Activated naive CD8-positive, alpha-beta T cell treated with anti-CD3 and anti-CD28 coated beads for 36 hours (primary cell): ENCODE measurements around the gene AIRE. TPM values are rescaled to one million over a fixed set of nuclear protein-coding genes. Genes with fewer than 3 reads are reported as not detected.
A peak's percentile ranks its signal among the peaks of the same experiment; 100 is the strongest.
"Not testable (repeated sequence)": the region's sequence is repeated elsewhere in the genome, so short reads cannot be mapped to it uniquely, and the experiment has no call there.

Experiments
- DNase-seq: peaks from one replicate; pipeline ENCODE4 v3.0.0; 2021
- H3K27ac Mint-ChIP-seq: one replicate; pipeline ENCODE4 v1.8.0; 2022; ENCODE audit warnings: mild to moderate bottlenecking, moderate library complexity, mixed read lengths
- H3K27me3 Mint-ChIP-seq: one replicate; pipeline ENCODE4 v1.8.0; 2022; ENCODE audit warnings: mild to moderate bottlenecking, mixed read lengths
- H3K36me3 Mint-ChIP-seq: one replicate; pipeline ENCODE4 v1.8.0; 2021; ENCODE audit warnings: mild to moderate bottlenecking, mixed read lengths
- H3K4me1 Mint-ChIP-seq: one replicate; pipeline ENCODE4 v1.8.0; 2021; ENCODE audit warnings: mixed read lengths
- H3K4me3 Mint-ChIP-seq: one replicate; pipeline ENCODE4 v1.8.0; 2022; ENCODE audit warnings: mild to moderate bottlenecking, moderate library complexity, mixed read lengths
- H3K9me3 Mint-ChIP-seq: one replicate; pipeline ENCODE4 v1.8.0; 2022; ENCODE audit warnings: mixed read lengths
- total RNA-seq, 2 experiments: library from RNA; stranded (reverse); gene quantifications; one replicate each; pipeline ENCODE4 v1.2.3, GENCODE V29; 2021

Gene AIRE
- total RNA-seq, 2 experiments from 2014 or later = not detected

- Mint-ChIP-seq H3K4me3 (no peak overlapping the region), H3K27me3 (no peaks in the 10 kb centered on the region), H3K9me3 (no peaks in the 10 kb centered on the region), H3K4me1 (peaks cover 21% of the 10 kb centered on the region), H3K36me3 (no peaks in the 10 kb centered on the region), H3K27ac (no peak overlapping the region)
- no peak for DNase-seq
Observed at GRCh38 chr21:44294391-44295162, 8.9 kb downstream of the AIRE start.

- H3K36me3 Mint-ChIP-seq = no peaks in the 10 kb centered on the region
- no peaks in the 10 kb centered on the region for H3K9me3 Mint-ChIP-seq
- peaks cover 21% of the 10 kb centered on the region for H3K4me1 Mint-ChIP-seq
- no peaks in the 10 kb centered on the region for H3K27me3 Mint-ChIP-seq
- no peak overlapping the region for H3K27ac Mint-ChIP-seq
- no peak overlapping the region for H3K4me3 Mint-ChIP-seq
- no peak for DNase-seq
Observed at GRCh38 chr21:44295163-44295573, 9.5 kb downstream of the AIRE start.

DNA sequence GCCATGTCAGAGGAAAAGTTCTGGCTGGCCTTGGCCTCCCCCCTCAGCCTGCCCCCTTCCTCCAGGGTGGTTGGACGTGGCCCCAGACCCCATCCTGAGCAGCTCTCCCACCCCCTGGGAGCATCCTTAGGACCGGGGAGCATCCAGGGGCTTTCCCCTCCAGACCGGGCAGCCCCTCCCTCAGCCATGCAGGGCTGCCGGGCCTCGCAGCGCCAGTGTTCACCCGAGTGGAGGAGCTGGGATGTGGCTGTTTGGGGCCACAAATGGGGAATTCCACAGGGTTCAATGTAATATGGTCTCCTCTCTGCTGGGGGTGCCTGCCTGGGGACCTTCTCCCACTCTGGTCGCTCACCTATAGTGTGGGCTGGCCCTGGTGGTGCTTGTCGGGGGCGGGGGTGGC, 10.0 kb downstream of the AIRE start:
- no peaks in the 10 kb centered on the region for H3K27me3 Mint-ChIP-seq
- peaks cover 21% of the 10 kb centered on the region for H3K4me1 Mint-ChIP-seq
- H3K4me3 Mint-ChIP-seq = no peak overlapping the region
- H3K9me3 Mint-ChIP-seq = no peaks in the 10 kb centered on the region
- no peak overlapping the region for H3K27ac Mint-ChIP-seq
- no peak for DNase-seq
- no peaks in the 10 kb centered on the region for H3K36me3 Mint-ChIP-seq

GRCh38 chr21:44296103-44296519, 10.4 kb downstream of the AIRE start:
- peaks cover 3% of the 10 kb centered on the region for H3K36me3 Mint-ChIP-seq
- H3K9me3 Mint-ChIP-seq = no peaks in the 10 kb centered on the region
- H3K4me3 Mint-ChIP-seq = no peak overlapping the region
- no peak for DNase-seq
- H3K27me3 Mint-ChIP-seq = no peaks in the 10 kb centered on the region
- H3K27ac Mint-ChIP-seq = no peak overlapping the region
- H3K4me1 Mint-ChIP-seq = peaks cover 21% of the 10 kb centered on the region

GRCh38 chr21:44296916-44297315, 11.2 kb downstream of the AIRE start:
- Mint-ChIP-seq H3K36me3 (peaks cover 3% of the 10 kb centered on the region), H3K9me3 (no peaks in the 10 kb centered on the region), H3K27me3 (no peaks in the 10 kb centered on the region), H3K4me3 (no peak overlapping the region), H3K27ac (no peak overlapping the region), H3K4me1 (peaks cover 25% of the 10 kb centered on the region)
- no peak for DNase-seq

DNA sequence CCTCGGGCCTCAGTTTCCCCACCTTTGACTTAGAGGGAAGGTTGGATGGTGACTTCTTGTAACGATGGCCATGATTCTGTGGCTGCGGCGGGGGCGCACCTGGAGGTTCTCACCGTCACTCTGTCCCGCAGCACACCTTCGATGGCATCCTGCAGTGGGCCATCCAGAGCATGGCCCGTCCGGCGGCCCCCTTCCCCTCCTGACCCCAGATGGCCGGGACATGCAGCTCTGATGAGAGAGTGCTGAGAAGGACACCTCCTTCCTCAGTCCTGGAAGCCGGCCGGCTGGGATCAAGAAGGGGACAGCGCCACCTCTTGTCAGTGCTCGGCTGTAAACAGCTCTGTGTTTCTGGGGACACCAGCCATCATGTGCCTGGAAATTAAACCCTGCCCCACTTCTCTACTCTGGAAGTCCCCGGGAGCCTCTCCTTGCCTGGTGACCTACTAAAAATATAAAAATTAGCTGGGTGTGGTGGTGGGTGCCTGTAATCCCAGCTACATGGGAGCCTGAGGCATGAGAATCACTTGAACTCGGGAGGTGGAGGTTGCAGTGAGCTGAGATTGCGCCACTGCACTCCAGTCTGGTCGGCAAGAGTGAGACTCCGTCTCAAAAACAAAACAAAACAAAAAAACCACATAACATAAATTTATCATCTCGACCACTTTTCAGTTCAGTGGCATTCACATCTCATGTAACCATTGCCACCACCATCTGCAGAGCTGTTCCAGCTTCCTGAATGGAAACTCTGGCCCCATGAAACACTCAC, 12.0 kb downstream of the AIRE start:
- Mint-ChIP-seq H3K4me1 (peaks cover 32% of the 10 kb centered on the region), H3K4me3 (no peak overlapping the region), H3K27me3 (no peaks in the 10 kb centered on the region), H3K9me3 (no peaks in the 10 kb centered on the region), H3K27ac (no peak overlapping the region), H3K36me3 (peaks cover 3% of the 10 kb centered on the region)
- peak; percentile 71 for DNase-seq

GRCh38 chr21:44298301-44298700, 12.6 kb downstream of the AIRE start:
- H3K9me3 Mint-ChIP-seq = no peaks in the 10 kb centered on the region
- no peak for DNase-seq
- H3K36me3 Mint-ChIP-seq = peaks cover 3% of the 10 kb centered on the region
- peak overlapping the region; percentile 50 for H3K4me3 Mint-ChIP-seq
- H3K27me3 Mint-ChIP-seq = no peaks in the 10 kb centered on the region
- H3K4me1 Mint-ChIP-seq = peaks cover 35% of the 10 kb centered on the region
- peak overlapping the region; percentile 42 for H3K27ac Mint-ChIP-seq

DNA sequence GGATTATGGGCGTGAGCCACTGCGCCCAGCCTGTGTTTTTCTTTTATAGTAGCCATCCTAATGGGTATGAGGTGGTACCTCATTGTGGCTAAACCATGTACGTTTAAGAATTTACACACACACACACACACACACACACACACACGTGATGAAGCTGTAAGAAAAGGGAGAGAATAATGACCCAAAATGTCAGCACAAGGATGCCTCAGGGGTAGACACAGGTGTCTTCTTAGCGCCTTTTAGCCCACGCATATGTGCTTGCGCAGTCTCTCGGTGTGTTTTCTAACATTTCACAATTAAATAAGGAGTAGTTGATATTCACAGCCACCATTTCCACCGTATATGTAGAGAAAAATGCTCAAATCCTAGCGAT, 13.4 kb downstream of the AIRE start:
- H3K4me3 Mint-ChIP-seq = peak overlapping the region; percentile 89
- no peak for DNase-seq
- H3K4me1 Mint-ChIP-seq = peaks cover 40% of the 10 kb centered on the region
- peak overlapping the region; percentile 96 for H3K27ac Mint-ChIP-seq
- H3K9me3 Mint-ChIP-seq = no peaks in the 10 kb centered on the region
- peaks cover 3% of the 10 kb centered on the region for H3K36me3 Mint-ChIP-seq
- H3K27me3 Mint-ChIP-seq = no peaks in the 10 kb centered on the region

DNA sequence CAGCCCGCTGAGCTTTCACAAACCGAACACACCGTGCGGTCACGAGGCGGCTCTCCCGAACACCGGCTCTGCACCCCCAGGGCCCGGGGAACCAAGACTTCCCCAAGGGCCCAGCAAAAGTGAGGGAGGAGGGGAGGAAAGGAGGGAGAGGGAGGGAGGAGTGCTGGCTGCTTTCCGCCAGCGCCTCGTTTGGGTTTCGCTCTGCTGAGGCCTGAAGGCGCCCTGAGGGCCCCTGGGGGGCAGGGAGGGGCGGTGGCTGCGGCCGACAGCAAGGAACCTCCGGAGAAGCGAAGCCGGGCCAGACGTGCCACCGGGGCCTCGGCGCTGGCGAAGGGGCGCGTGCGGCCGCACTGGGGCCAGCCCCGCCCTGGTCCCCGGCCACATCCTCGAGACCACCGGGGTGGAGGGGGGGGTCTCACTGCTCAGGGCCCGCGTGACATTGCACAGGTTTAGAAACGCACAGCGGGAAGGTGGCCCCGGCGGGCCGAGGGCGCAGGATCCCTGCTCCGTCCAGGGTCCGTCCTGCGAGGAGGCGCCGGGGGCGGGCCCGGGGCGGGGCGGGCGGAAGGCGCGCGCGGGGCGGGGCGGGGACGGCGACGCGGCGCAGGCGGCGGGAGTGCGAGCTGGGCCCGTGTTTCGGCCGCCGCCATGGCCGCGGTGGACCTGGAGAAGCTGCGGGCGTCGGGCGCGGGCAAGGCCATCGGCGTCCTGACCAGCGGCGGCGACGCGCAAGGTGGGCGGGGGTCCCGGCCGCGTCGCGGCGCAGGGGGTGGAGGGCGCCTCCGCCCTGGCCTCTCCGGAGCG, 14.0 kb downstream of the AIRE start, which contains the start of gene PFKL:
PFKL (plus strand) TSS at position 596 of the 804 bp plus-strand sequence; CDS start at position 649, 53 bp downstream.
- H3K27me3 Mint-ChIP-seq = no peaks in the 10 kb centered on the region
- no peaks in the 10 kb centered on the region for H3K9me3 Mint-ChIP-seq
- DNase-seq = peak; percentile 80
- peak within 1 kb of the TSS; percentile 89 for H3K4me3 Mint-ChIP-seq
- peaks cover 3% of the 10 kb centered on the region for H3K36me3 Mint-ChIP-seq
- peaks cover 41% of the 10 kb centered on the region for H3K4me1 Mint-ChIP-seq
- peak within 1 kb of the TSS; percentile 96 for H3K27ac Mint-ChIP-seq

DNA sequence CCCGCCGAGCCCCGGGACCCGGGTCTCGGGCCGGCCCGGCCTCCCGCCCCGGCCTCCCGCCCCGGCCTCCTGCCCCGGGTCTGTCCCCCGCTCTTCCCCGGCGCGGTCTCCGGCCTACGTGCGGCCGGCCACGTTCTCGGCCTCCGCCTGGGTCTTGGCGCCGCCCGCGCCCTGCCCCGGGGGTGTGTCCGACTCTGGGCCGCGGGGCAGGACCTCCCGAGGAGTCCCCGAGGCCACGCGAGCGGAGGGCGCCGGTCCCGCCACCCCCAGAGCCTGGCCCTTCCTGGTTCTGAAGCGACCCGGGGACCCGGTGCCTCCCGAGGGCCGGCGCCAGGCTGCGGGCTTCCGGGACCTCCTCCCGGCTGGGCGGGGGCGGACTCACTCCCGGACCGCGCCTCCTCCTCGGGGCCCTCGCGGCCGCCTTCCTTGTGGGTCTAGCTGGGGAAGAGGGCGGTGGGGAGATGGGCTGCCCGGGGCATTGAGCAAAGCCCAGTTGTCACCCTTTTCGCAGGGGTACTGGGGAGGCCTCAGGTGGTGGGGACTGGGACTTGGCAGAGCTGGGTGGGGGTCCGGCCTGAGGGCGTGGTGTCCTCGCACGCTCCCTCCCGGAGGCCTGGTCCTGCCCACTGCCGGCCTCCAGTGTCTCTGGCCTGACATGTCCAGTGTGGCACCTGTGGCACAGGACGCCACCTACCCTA, 14.7 kb downstream of the AIRE start:
- no peaks in the 10 kb centered on the region for H3K27me3 Mint-ChIP-seq
- H3K36me3 Mint-ChIP-seq = peaks cover 3% of the 10 kb centered on the region
- H3K4me3 Mint-ChIP-seq = peak overlapping the region; percentile 83
- peak overlapping the region; percentile 66 for H3K27ac Mint-ChIP-seq
- H3K9me3 Mint-ChIP-seq = no peaks in the 10 kb centered on the region
- peaks cover 44% of the 10 kb centered on the region for H3K4me1 Mint-ChIP-seq
- peak; percentile 76 for DNase-seq

DNA sequence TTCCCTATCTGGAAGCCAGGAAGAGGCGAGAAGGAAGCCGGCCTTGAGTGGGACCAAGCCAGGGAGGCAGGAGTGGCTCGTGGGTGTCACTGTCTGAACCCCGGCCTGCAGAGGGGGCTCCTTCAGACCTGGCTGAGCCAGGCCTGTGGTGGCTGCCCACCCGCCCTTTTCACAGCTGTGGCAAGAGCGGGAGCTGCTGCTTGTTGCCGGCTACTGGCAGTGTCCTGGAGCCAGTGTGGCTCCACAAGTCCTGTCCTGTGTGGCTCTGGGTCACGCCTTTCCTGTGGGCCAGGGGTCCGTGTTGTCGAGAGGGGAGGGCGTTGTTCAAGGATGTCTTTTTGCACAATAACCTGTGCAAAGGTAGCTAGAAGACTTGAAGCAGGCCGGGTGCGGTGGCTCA, 15.5 kb downstream of the AIRE start:
- peaks cover 3% of the 10 kb centered on the region for H3K36me3 Mint-ChIP-seq
- peaks cover 42% of the 10 kb centered on the region for H3K4me1 Mint-ChIP-seq
- H3K4me3 Mint-ChIP-seq = peak overlapping the region; percentile 83
- no peaks in the 10 kb centered on the region for H3K27me3 Mint-ChIP-seq
- no peak for DNase-seq
- no peaks in the 10 kb centered on the region for H3K9me3 Mint-ChIP-seq
- H3K27ac Mint-ChIP-seq = peak overlapping the region; percentile 66

DNA sequence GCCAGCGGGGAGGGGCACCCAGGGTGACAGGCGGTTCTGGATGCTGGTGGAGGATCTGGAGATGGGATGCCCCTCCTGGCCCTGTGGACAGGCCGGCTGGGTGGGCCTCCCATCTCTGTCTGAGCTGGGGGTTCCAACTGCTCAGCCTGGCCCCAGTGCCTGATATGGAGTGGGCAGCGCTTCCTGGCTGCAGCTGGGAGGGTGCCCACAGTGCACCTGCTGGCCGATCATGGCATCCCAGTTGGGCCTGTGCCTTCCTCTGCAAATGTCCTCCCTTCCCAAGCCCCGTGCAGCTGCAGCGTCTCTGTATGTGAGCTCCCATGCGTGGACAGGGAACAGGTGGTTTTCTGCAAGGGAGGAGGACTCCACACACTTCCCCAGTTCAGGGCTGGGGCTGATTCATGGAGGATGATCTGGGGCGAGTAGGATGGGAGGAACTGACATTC, 16.3 kb downstream of the AIRE start:
- Mint-ChIP-seq H3K27me3 (no peaks in the 10 kb centered on the region), H3K4me1 (peaks cover 44% of the 10 kb centered on the region), H3K9me3 (no peaks in the 10 kb centered on the region), H3K27ac (no peak overlapping the region), H3K36me3 (peaks cover 3% of the 10 kb centered on the region), H3K4me3 (peak overlapping the region; percentile 51)
- no peak for DNase-seq

- peaks cover 41% of the 10 kb centered on the region for H3K4me1 Mint-ChIP-seq
- peak overlapping the region; percentile 51 for H3K4me3 Mint-ChIP-seq
- H3K9me3 Mint-ChIP-seq, DNase-seq, H3K27ac Mint-ChIP-seq, H3K27me3 Mint-ChIP-seq, H3K36me3 Mint-ChIP-seq: not testable (repeated sequence)
Observed at GRCh38 chr21:44302573-44303401, 17.1 kb downstream of the AIRE start.
